Activated T-helper 1 cell treated with anti-CD3 and anti-CD28 coated beads, Interleukin-12 subunit alpha, Interleukin-12 subunit beta, Interleukin-2, Interleukin-4 antibody, amounts not matched to agents 30 ng/mL and 10 ng/mL and 1 ng/mL, durations not matched to agents 14 hours and 24 hours and 36 hours (primary cell): Measurements from ENCODE around the gene CCDC167. TPM values are rescaled to one million over a fixed set of nuclear protein-coding genes. Genes with fewer than 3 reads are reported as not detected.

Experiments
- DNase-seq: peaks from one replicate; pipeline ENCODE4 v3.0.0; 2021; ENCODE audit warnings: low spot score
- H3K27ac Mint-ChIP-seq: one replicate; pipeline ENCODE4 v1.8.0; 2021; ENCODE audit warnings: mild to moderate bottlenecking, mixed read lengths
- H3K27me3 Mint-ChIP-seq: one replicate; pipeline ENCODE4 v1.8.0; 2022; ENCODE audit warnings: mild to moderate bottlenecking, moderate library complexity, mixed read lengths; ENCODE audit not compliant: insufficient read depth
- H3K36me3 Mint-ChIP-seq: one replicate; pipeline ENCODE4 v1.8.0; 2021; ENCODE audit warnings: low read depth, mixed read lengths
- H3K4me1 Mint-ChIP-seq: one replicate; pipeline ENCODE4 v1.8.0; 2021; ENCODE audit warnings: low read depth, mixed read lengths
- H3K4me3 Mint-ChIP-seq: one replicate; pipeline ENCODE4 v1.8.0; 2021; ENCODE audit warnings: mild to moderate bottlenecking, moderate library complexity, mixed read lengths
- H3K9me3 Mint-ChIP-seq: one replicate; pipeline ENCODE4 v1.8.0; 2021; ENCODE audit warnings: mixed read lengths
- intact Hi-C: fragments of 100-400 bp; cut with micrococcal nuclease; formaldehyde crosslinking; loops from one replicate; pipeline ENCODE4 v1.15.1; 2024
- total RNA-seq: library from RNA; stranded (reverse); gene quantifications from 2 replicates; pipeline ENCODE4 v1.2.3, GENCODE V29; 2022

Gene CCDC167
- total RNA-seq, 1 donor from 2014 or later = 66.6 TPM

- intact Hi-C loops = no loop called here
- Mint-ChIP-seq H3K36me3 (no peaks in the 10 kb centered on the region), H3K27me3 (peaks cover 3% of the 10 kb centered on the region)
These were observed 24.6 kb upstream of the CCDC167 start for GRCh38 chr6:37524025-37524969.

GRCh38 chr6:37523412-37523811 lies 23.7 kb upstream of the CCDC167 start:
- Mint-ChIP-seq H3K9me3 (no peaks in the 10 kb centered on the region), H3K27me3 (peaks cover 5% of the 10 kb centered on the region), H3K4me1 (peaks cover 12% of the 10 kb centered on the region), H3K4me3 (no peak overlapping the region), H3K36me3 (no peaks in the 10 kb centered on the region), H3K27ac (no peak overlapping the region)
- intact Hi-C loops = no loop called here
- DNase-seq = no peak

More at GRCh38 chr6:37524025-37524969, 24.6 kb upstream of the CCDC167 start:
- DNase-seq = no peak
- Mint-ChIP-seq H3K27ac (no peak overlapping the region), H3K9me3 (no peaks in the 10 kb centered on the region), H3K4me1 (peaks cover 5% of the 10 kb centered on the region), H3K4me3 (no peak overlapping the region)

GRCh38 chr6:37522836-37523235 lies 23.1 kb upstream of the CCDC167 start:
- Mint-ChIP-seq H3K4me3 (no peak overlapping the region), H3K27ac (no peak overlapping the region), H3K36me3 (no peaks in the 10 kb centered on the region), H3K9me3 (no peaks in the 10 kb centered on the region), H3K27me3 (peaks cover 7% of the 10 kb centered on the region), H3K4me1 (peaks cover 18% of the 10 kb centered on the region)
- intact Hi-C loops = no loop called here
- DNase-seq = no peak

- no peak overlapping the region for H3K4me3 Mint-ChIP-seq
- peaks cover 7% of the 10 kb centered on the region for H3K27me3 Mint-ChIP-seq
These were observed 22.0 kb upstream of the CCDC167 start for GRCh38 chr6:37521674-37522073.

GRCh38 chr6:37520926-37521325 lies 21.2 kb upstream of the CCDC167 start:
- H3K4me1 Mint-ChIP-seq = peaks cover 37% of the 10 kb centered on the region
- H3K9me3 Mint-ChIP-seq = no peaks in the 10 kb centered on the region
- no peak overlapping the region for H3K27ac Mint-ChIP-seq
- intact Hi-C loops = no loop called here
- DNase-seq = no peak
- H3K4me3 Mint-ChIP-seq = no peak overlapping the region
- peaks cover 7% of the 10 kb centered on the region for H3K27me3 Mint-ChIP-seq
- no peaks in the 10 kb centered on the region for H3K36me3 Mint-ChIP-seq

More at GRCh38 chr6:37521674-37522073, 22.0 kb upstream of the CCDC167 start:
- peaks cover 30% of the 10 kb centered on the region for H3K4me1 Mint-ChIP-seq
- H3K9me3 Mint-ChIP-seq = no peaks in the 10 kb centered on the region
- H3K36me3 Mint-ChIP-seq = no peaks in the 10 kb centered on the region
- intact Hi-C loops = no loop called here
- no peak for DNase-seq
- no peak overlapping the region for H3K27ac Mint-ChIP-seq

- H3K4me1 Mint-ChIP-seq = peaks cover 52% of the 10 kb centered on the region
- H3K36me3 Mint-ChIP-seq = no peaks in the 10 kb centered on the region
- no peaks in the 10 kb centered on the region for H3K9me3 Mint-ChIP-seq
- H3K27ac Mint-ChIP-seq = no peak overlapping the region
- intact Hi-C loops = no loop called here
- H3K4me3 Mint-ChIP-seq = no peak overlapping the region
- H3K27me3 Mint-ChIP-seq = peaks cover 5% of the 10 kb centered on the region
- DNase-seq = no peak
These were observed 19.8 kb upstream of the CCDC167 start for GRCh38 chr6:37519461-37519860.

- intact Hi-C loops = no loop called here
- no peaks in the 10 kb centered on the region for H3K9me3 Mint-ChIP-seq
- H3K27me3 Mint-ChIP-seq = peaks cover 8% of the 10 kb centered on the region
- peaks cover 62% of the 10 kb centered on the region for H3K4me1 Mint-ChIP-seq
- no peak overlapping the region for H3K4me3 Mint-ChIP-seq
- no peak overlapping the region for H3K27ac Mint-ChIP-seq
- no peaks in the 10 kb centered on the region for H3K36me3 Mint-ChIP-seq
- DNase-seq = no peak
These were observed 18.4 kb upstream of the CCDC167 start for GRCh38 chr6:37518116-37518515.

- Mint-ChIP-seq H3K4me3 (peak overlapping the region; percentile 63), H3K27ac (peak overlapping the region; percentile 92), H3K9me3 (no peaks in the 10 kb centered on the region), H3K27me3 (peaks cover 8% of the 10 kb centered on the region), H3K4me1 (peaks cover 60% of the 10 kb centered on the region), H3K36me3 (no peaks in the 10 kb centered on the region)
- intact Hi-C loops = loop anchor here (1.0 to 2.0 kb wide), 3 partner anchors 33 to 605 kb away; no protein-coding TSS in a partner anchor
- DNase-seq = peak; percentile 77
These were observed 17.7 kb upstream of the CCDC167 start for GRCh38 chr6:37517411-37517812.

GRCh38 chr6:37516920-37517405 lies 17.3 kb upstream of the CCDC167 start:
- Mint-ChIP-seq H3K27me3 (peaks cover 8% of the 10 kb centered on the region), H3K27ac (peak overlapping the region; percentile 92), H3K36me3 (no peaks in the 10 kb centered on the region), H3K4me1 (peaks cover 57% of the 10 kb centered on the region), H3K9me3 (no peaks in the 10 kb centered on the region), H3K4me3 (peak overlapping the region; percentile 75)
- intact Hi-C loops = loop anchor here (1.0 to 2.0 kb wide), 6 partner anchors 9 to 604 kb away; no protein-coding TSS in a partner anchor
- DNase-seq = no peak

GRCh38 chr6:37516076-37516919 lies 16.6 kb upstream of the CCDC167 start:
- Mint-ChIP-seq H3K4me3 (peak overlapping the region; percentile 75), H3K27ac (peak overlapping the region; percentile 92), H3K9me3 (no peaks in the 10 kb centered on the region), H3K27me3 (peaks cover 9% of the 10 kb centered on the region), H3K4me1 (peaks cover 57% of the 10 kb centered on the region), H3K36me3 (no peaks in the 10 kb centered on the region)
- DNase-seq = peak; percentile 81
- intact Hi-C loops = loop anchor here (1.0 to 2.0 kb wide), 4 partner anchors 8 to 603 kb away; no protein-coding TSS in a partner anchor

- Mint-ChIP-seq H3K36me3 (no peaks in the 10 kb centered on the region), H3K4me3 (peak overlapping the region; percentile 75), H3K27me3 (peaks cover 9% of the 10 kb centered on the region), H3K9me3 (no peaks in the 10 kb centered on the region), H3K4me1 (peaks cover 57% of the 10 kb centered on the region), H3K27ac (peak overlapping the region; percentile 92)
- intact Hi-C loops = loop anchor here (1.0 to 2.0 kb wide), 4 partner anchors 7 to 603 kb away; no protein-coding TSS in a partner anchor
- DNase-seq = no peak
These were observed 16.0 kb upstream of the CCDC167 start for GRCh38 chr6:37515712-37516075.

- Mint-ChIP-seq H3K27ac (peak overlapping the region; percentile 92), H3K36me3 (no peaks in the 10 kb centered on the region), H3K4me3 (peak overlapping the region; percentile 67), H3K9me3 (no peaks in the 10 kb centered on the region), H3K27me3 (peaks cover 9% of the 10 kb centered on the region), H3K4me1 (peaks cover 57% of the 10 kb centered on the region)
- intact Hi-C loops = loop anchor here (1.0 kb wide), 1 partner anchor 82 kb away; the partner anchor contains the start of gene CMTR1
- DNase-seq = no peak
These were observed 15.1 kb upstream of the CCDC167 start for GRCh38 chr6:37514837-37515236.
